HepG2 (cell line): ENCODE data around the gene AHNAK. TPM values are rescaled to one million over a fixed set of nuclear protein-coding genes. Genes with fewer than 3 reads are reported as not detected.

Source experiments
- CCAR2 ChIP-seq: fragments of 200-400 bp; formaldehyde crosslinking; optimal IDR thresholded peaks from 2 replicates; pipeline ENCODE3; 2018; ENCODE audit warnings: low read depth, mild to moderate bottlenecking, low read length, moderate library complexity
- ESRRA ChIP-seq: sonication (generic); formaldehyde crosslinking; IDR thresholded peaks from 2 replicates; pipeline ENCODE4 v1.5.1; 2020; ENCODE audit warnings: mild to moderate bottlenecking, low read depth, missing genetic modification reagents
- GABPA ChIP-seq, 2 experiments: IDR thresholded peaks; 2 replicates each; pipeline ENCODE4 v1.6.1; 2011 to 2016; ENCODE audit warnings: low read depth in 2 of 2, low read length in 1 of 2, missing biosample characterization in 1 of 2, missing genetic modification characterization in 1 of 2
- HINFP ChIP-seq: sonication (generic); formaldehyde crosslinking; IDR thresholded peaks from 2 replicates; pipeline ENCODE4 v1.4.0; 2020; ENCODE audit warnings: low read depth, mild to moderate bottlenecking, missing genetic modification reagents
- IRF1 ChIP-seq: sonication (generic); formaldehyde crosslinking; IDR thresholded peaks from 2 replicates; pipeline ENCODE4 v1.4.0; 2020; ENCODE audit warnings: low read depth, mild to moderate bottlenecking, missing genetic modification reagents
- IRF9 ChIP-seq: sonication (generic); formaldehyde crosslinking; IDR thresholded peaks from 2 replicates; pipeline ENCODE4 v1.8.0; 2022; ENCODE audit warnings: missing genetic modification reagents, mild to moderate bottlenecking, borderline replicate concordance
- JDP2 ChIP-seq: sonication (generic); formaldehyde crosslinking; IDR thresholded peaks from 2 replicates; pipeline ENCODE4 v1.8.1; 2022; ENCODE audit warnings: missing genetic modification reagents, borderline replicate concordance
- KMT2A ChIP-seq: sonication (generic); formaldehyde crosslinking; IDR thresholded peaks from 2 replicates; pipeline ENCODE4 v1.4.0; 2020; ENCODE audit warnings: missing genetic modification reagents
- MIER3 ChIP-seq: IDR thresholded peaks from 2 replicates; pipeline ENCODE4 v1.6.1; 2016; ENCODE audit warnings: missing compliant biosample characterization, borderline replicate concordance
- MXD3 ChIP-seq: IDR thresholded peaks from 2 replicates; pipeline ENCODE4 v1.6.1; 2016; ENCODE audit warnings: mild to moderate bottlenecking, missing biosample characterization, missing genetic modification reagents
- MXI1 ChIP-seq: IDR thresholded peaks from 3 replicates; pipeline ENCODE4 v1.6.1; 2012; ENCODE audit warnings: low read depth, low read length, inconsistent platforms, borderline replicate concordance
- NFRKB ChIP-seq: fragments of 450-650 bp; IDR thresholded peaks from 2 replicates; pipeline ENCODE4 v1.6.1; 2017
- NKX3-1 ChIP-seq: sonication (generic); formaldehyde crosslinking; IDR thresholded peaks from 2 replicates; pipeline ENCODE4 v1.5.0; 2020; ENCODE audit warnings: missing genetic modification reagents
- RFX5 ChIP-seq: IDR thresholded peaks from 2 replicates; pipeline ENCODE4 v1.6.1; 2011; ENCODE audit warnings: low read depth, low read length, improper control_type of control experiment
- STAT5B ChIP-seq: sonication (generic); formaldehyde crosslinking; IDR thresholded peaks from 2 replicates; pipeline ENCODE4 v1.4.0; 2020; ENCODE audit warnings: missing genetic modification reagents
- TARDBP ChIP-seq: sonication (generic); formaldehyde crosslinking; IDR thresholded peaks from 2 replicates; pipeline ENCODE4 v1.8.0; 2022; ENCODE audit warnings: mild to moderate bottlenecking, missing genetic modification reagents
- TFAP4 ChIP-seq: sonication (generic); IDR thresholded peaks from 2 replicates; pipeline ENCODE4 v1.6.1; 2016; ENCODE audit warnings: low read depth, borderline replicate concordance
- TIGD3 ChIP-seq: sonication (generic); formaldehyde crosslinking; IDR thresholded peaks from 2 replicates; pipeline ENCODE4 v1.5.1; 2020; ENCODE audit warnings: mild to moderate bottlenecking, missing genetic modification reagents, borderline replicate concordance
- TMF1 ChIP-seq: sonication (generic); formaldehyde crosslinking; IDR thresholded peaks from 2 replicates; pipeline ENCODE4 v1.8.1; 2022; ENCODE audit warnings: low read depth, missing genetic modification reagents
- ZBTB44 ChIP-seq: sonication (generic); formaldehyde crosslinking; IDR thresholded peaks from 2 replicates; pipeline ENCODE4 v1.4.0; 2020; ENCODE audit warnings: missing genetic modification reagents
- ZNF136 ChIP-seq: sonication (generic); formaldehyde crosslinking; IDR thresholded peaks from 2 replicates; pipeline ENCODE4 v1.8.1; 2022; ENCODE audit warnings: low read depth, mild to moderate bottlenecking, moderate library complexity, missing genetic modification reagents
- ZNF605 ChIP-seq: sonication (generic); formaldehyde crosslinking; IDR thresholded peaks from 2 replicates; pipeline ENCODE4 v1.8.0; 2022; ENCODE audit warnings: mild to moderate bottlenecking, missing genetic modification reagents
- polyA plus RNA-seq, 8 experiments: library from polyadenylated mRNA; depleted of rRNA in 3 of 8; stranded (reverse) in 7 of 8; unstranded in 1 of 8; fragments of >200 nt; fragmentation: Illumina TruSeq in 4 of 8; extraction: Trizol in 4 of 8; gene quantifications; 2 replicates each; pipeline versions ENCODE4 v1.2.1 to v1.2.3, GENCODE V29; 2011 to 2016; ENCODE audit warnings: low read depth in 4 of 8, missing spikeins in 1 of 8, mixed read lengths in 1 of 8; ENCODE audit not compliant: insufficient read depth in 1 of 8
- total RNA-seq, 5 experiments: library from RNA; depleted of rRNA; stranded (reverse); fragments of >200 nt; fragmentation: Illumina TruSeq; extraction: Trizol; gene quantifications; 2 replicates each; pipeline ENCODE4 v1.2.3, GENCODE V29; 2016; ENCODE audit warnings: low read depth in 1 of 5

AHNAK gene
- total and polyA plus RNA-seq, 2 of the 13 experiments (the other 11 are each of a cell fraction or from before 2014, with no cell fraction given), result 23.4 to 25.0 TPM

GRCh38 chr11:62548545-62549335, 2.1 kb upstream of the AHNAK start (continued):
- no peak for TF ChIP-seq ZBTB44 (CRISPR knock-in tag)
- TF ChIP-seq STAT5B, result no peak
- no peak for TF ChIP-seq NFRKB
- peak; percentile 29; the same call in 1 of the 2 replicates for TF ChIP-seq MIER3 (CRISPR knock-in tag)
- no peak for TF ChIP-seq TMF1 (CRISPR knock-in tag)
- no peak for TF ChIP-seq CCAR2
- peak; percentile 49; the same call in 1 of the 2 replicates for TF ChIP-seq IRF9 (CRISPR knock-in tag)
- no peak for TF ChIP-seq RFX5
- TF ChIP-seq TFAP4, result peak; percentile 28; the same call in 1 of the 2 replicates
- no peak for TF ChIP-seq ZNF136
- no peak for TF ChIP-seq MXD3 (CRISPR knock-in tag)
- no peak for TF ChIP-seq IRF1
- peak; percentile 49; the same call in 1 of the 2 replicates for TF ChIP-seq KMT2A (CRISPR knock-in tag)
- TF ChIP-seq MXI1, result no peak; the same call in 2 of the 3 replicates
- peak; percentile 82 for TF ChIP-seq TARDBP (CRISPR knock-in tag)
- TF ChIP-seq GABPA (IDR thresholded peaks at IDR 0.05; ENCODE audit: low read depth, low read length), result no peak
- TF ChIP-seq GABPA (CRISPR knock-in tag; IDR thresholded peaks at IDR 0.05; ENCODE audit: low read depth), result no peak
- no peak for TF ChIP-seq TIGD3
- TF ChIP-seq ZNF605, result peak; percentile 11; the same call in 1 of the 2 replicates
- no peak for TF ChIP-seq NKX3-1 (CRISPR knock-in tag)
- no peak for TF ChIP-seq JDP2 (CRISPR knock-in tag)
- TF ChIP-seq HINFP (CRISPR knock-in tag), result no peak
- TF ChIP-seq ESRRA (CRISPR knock-in tag), result no peak
